GM21367 (cell line): ENCODE data around the gene PRKAR1B.
"Not testable (repeated sequence)": the region's sequence is repeated elsewhere in the genome, so short reads cannot be mapped to it uniquely, and the experiment has no call there.

Experiments used
- ATAC-seq: cut with Tn5 transposase; IDR thresholded peaks from one replicate; pipeline ENCODE4 v1.9.1; 2021; ENCODE audit not compliant: unreplicated experiment

The PRKAR1B gene

GRCh38 chr7:672891-673290 is 54.2 kb downstream of the PRKAR1B start:
- no peak for ATAC-seq

- no peak for ATAC-seq
Observed at GRCh38 chr7:671415-672042, 55.6 kb downstream of the PRKAR1B start.

- no peak for ATAC-seq
Observed at GRCh38 chr7:670501-671390, 56.3 kb downstream of the PRKAR1B start.

- no peak for ATAC-seq
Observed at GRCh38 chr7:668958-669357, 58.1 kb downstream of the PRKAR1B start.

GRCh38 chr7:668139-668931 is 58.7 kb downstream of the PRKAR1B start:
- ATAC-seq: no peak

GRCh38 chr7:666454-667292 is 60.4 kb downstream of the PRKAR1B start:
- ATAC-seq: no peak

GRCh38 chr7:665736-666453 is 61.2 kb downstream of the PRKAR1B start:
- ATAC-seq: no peak

GRCh38 chr7:664997-665735 is 61.9 kb downstream of the PRKAR1B start:
- ATAC-seq: no peak

GRCh38 chr7:664402-664775 is 62.7 kb downstream of the PRKAR1B start:
- ATAC-seq: no peak

GRCh38 chr7:662576-662975 is 64.5 kb downstream of the PRKAR1B start:
- ATAC-seq: no peak

GRCh38 chr7:659996-660395 is 67.1 kb downstream of the PRKAR1B start:
- ATAC-seq: no peak

- no peak for ATAC-seq
Observed at GRCh38 chr7:659306-659847, 67.7 kb downstream of the PRKAR1B start.

GRCh38 chr7:657565-658119 is 69.4 kb downstream of the PRKAR1B start:
- no peak for ATAC-seq

GRCh38 chr7:657010-657409 is 70.1 kb downstream of the PRKAR1B start:
- not testable (repeated sequence) for ATAC-seq

GRCh38 chr7:655758-656157 is 71.3 kb downstream of the PRKAR1B start:
- no peak for ATAC-seq

GRCh38 chr7:653829-654764 is 73.0 kb downstream of the PRKAR1B start:
- ATAC-seq: no peak

GRCh38 chr7:652881-653280 is 74.2 kb downstream of the PRKAR1B start:
- no peak for ATAC-seq

GRCh38 chr7:652167-652566 is 74.9 kb downstream of the PRKAR1B start:
- ATAC-seq: not testable (repeated sequence)
